Brain pericyte (primary cell): Measurements from ENCODE around the gene KCNE5.
"Not testable (repeated sequence)": the region's sequence is repeated elsewhere in the genome, so short reads cannot be mapped to it uniquely, and the experiment has no call there.

Experiments
- DNase-seq: peaks from one replicate; pipeline ENCODE4 v3.0.0-alpha.2; 2012; ENCODE audit warnings: low read depth, low spot score

Gene KCNE5, protein sequence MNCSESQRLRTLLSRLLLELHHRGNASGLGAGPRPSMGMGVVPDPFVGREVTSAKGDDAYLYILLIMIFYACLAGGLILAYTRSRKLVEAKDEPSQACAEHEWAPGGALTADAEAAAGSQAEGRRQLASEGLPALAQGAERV

DNA sequence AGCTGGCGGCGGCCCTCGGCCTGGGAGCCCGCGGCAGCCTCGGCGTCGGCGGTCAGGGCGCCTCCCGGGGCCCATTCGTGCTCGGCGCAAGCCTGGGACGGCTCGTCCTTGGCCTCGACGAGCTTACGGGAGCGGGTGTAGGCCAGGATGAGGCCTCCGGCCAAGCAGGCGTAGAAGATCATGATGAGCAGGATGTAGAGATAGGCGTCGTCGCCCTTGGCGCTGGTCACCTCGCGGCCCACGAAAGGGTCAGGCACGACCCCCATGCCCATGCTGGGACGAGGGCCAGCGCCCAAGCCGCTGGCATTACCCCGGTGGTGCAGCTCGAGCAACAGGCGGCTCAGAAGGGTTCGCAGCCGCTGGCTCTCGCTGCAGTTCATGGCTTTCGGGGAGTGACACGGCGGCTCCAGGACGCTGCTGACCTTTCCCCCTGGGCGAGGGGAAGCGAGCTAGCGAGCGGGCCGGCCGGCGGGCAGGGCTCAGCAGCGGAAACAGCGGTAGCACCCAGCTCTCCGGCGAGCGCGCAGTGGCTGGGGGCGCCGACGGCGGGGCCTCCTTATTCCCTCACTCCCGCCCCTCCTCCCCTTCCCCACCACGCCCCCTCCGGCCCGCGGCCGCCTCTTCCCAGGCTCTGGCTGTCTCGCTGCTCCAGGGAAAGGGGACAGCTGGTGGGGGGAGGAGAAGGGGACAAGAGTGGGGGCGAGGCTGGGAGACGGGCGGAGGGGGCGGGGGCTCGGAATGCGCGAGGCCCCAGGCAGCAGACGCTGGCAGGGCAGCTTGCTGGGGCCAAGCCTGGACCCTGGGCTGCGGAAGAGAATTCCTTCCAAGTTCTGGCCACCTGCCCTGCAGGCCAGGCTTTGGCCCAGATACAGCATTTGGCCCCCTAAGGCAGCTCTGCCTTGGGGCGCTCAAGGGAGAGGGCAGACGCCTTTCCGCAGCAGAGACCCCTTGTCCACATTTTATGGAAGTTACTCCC, at the start of gene KCNE5:
Gene KCNE5 (minus strand): TSS at position 532 of the 976 bp plus-strand sequence. CDS start 152 bp downstream, at position 380.
- DNase-seq, result no peak

DNA sequence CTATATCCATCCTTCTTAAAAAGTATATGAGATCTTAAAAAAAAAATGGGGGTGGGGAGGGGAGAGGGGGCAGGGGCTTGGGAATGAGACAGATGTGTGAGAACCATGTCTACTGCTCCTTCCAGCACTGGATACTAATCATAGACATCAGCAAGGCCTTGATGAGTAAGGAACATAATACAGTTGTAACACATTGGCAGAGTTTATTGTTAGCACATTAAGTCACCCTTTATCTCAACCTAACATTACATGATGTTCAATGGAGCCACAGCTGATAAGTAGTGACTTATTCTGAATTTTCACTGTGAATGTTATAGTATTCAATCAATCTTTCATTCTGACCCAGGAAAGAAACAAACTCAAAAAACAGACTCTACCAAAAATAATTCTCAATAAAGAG, 47.3 kb upstream of the KCNE5 start:
- DNase-seq, result no peak

DNA sequence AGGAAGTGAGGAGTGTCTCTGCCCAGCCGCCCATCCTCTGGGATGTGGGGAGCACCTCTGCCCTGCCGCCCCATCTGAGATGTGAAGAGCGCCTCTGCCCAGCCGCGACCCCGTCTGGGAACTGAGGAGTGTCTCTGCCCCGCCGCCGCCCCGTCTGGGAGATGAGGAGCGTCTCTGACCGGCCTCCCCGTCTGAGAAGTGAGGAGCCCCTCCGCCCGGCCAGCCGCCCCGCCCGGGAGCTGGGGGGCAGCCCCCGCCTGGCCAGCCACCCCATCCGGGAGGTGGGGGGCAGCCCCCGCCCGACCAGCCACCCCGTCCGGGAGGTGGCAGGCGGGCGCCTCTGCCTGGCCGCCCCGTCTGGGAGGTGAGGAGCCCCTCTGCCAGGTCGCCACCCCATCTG, 46.2 kb upstream of the KCNE5 start:
- not testable (repeated sequence) for DNase-seq

DNA sequence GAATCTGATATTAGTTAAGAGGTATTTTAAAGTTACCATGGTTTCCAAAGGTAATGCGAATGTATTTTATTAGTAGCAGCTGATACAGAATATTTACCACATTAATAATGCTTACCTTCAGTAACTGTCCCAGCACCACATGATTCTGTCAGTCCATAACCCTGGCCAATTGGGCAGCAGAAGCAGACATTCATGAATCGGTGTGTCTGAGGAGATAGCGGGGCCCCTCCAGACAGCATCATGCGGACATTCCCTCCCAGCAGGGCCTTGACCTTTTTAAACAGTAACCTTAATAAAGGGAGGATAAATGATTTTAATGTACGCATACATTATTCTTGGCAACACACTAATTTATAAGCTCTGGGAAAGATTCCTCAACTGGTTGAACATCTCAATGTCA, 43.0 kb upstream of the KCNE5 start:
- DNase-seq, result no peak

DNA sequence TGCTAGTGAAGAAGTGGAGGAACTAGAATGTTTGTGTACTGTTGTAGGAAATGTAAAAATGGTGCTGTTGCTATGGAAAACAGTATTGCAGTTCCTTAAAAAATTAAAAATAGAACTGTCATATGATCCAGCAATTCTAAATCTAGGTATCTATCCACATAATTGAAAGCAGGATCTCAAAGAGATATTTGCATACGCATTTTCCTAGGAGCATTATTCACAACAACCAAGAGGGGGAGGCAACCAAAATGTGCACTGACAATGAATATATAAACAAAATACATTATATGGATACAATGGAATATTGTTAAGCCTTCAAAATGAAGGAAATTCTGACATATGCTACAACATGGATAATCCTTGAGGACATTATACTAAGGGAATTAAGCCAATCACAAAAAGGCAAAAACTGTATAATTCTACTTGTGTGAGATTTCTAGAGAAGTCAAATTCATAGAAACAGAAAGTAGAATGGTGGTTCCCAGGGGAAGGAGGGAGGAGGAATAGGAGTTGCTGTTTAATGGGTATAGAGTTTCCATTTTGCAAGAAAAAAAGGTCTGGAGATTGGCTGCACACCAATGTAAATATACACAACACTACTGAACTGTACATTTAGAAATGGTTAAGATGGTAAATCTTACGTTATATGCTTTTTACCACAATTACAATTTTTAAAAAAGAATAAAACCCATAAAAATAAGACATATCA, 35.6 kb upstream of the KCNE5 start:
- DNase-seq, result peak; percentile 8

DNA sequence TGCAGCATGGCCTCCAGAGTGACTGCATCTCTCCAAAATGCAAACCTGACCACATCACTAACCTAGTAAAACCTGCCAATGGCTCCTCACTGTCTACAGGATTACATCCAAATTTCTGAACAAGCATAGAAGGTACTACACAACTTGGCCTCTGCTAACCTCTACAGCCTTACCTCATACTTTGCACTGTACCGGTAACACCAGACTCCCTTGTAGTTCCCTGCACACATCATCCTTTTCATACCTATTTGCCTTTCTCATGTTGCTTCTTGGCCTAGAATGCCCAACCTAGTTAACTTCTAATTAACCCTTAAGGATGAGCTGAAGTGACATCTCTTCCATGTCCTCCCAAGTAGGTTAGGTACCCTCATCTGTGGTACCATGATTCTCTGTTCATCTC, 33.4 kb upstream of the KCNE5 start:
- no peak for DNase-seq

DNA sequence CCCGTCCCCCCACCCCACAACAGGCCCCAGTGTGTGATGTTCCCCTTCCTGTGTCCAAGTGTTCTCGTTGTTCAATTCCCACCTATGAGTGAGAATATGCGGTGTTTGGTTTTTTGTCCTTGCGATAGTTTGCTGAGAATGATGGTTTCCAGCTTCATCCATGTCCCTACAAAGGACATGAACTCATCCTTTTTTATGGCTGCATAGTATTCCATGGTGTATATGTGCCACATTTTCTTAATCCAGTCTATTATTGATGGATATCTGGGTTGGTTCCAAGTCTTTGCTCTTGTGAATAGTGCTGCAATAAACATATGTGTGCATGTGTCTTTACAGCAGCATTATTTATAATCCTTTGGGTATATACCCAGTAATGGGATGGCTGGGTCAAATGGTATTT, 32.4 kb upstream of the KCNE5 start:
- DNase-seq, result not testable (repeated sequence)

DNA sequence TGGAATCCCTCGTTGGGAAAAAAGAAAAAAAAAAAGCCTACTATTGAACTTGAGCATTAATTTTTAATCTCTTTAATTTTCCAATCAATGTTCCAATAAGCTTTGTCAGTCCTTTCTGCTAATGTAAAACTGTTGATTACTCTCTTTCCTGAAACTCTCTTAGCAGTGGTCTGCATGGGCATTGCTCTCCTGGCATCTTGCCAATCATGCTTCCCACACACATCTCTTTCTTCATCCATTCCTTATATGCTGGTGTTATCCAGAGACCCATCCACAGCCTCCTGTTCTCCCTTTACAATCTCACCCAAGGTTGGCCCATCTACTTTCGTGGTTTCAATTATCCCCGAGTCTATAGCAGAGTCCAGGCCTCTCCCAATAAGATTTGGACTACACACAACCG, 31.8 kb upstream of the KCNE5 start:
- DNase-seq, result no peak

DNA sequence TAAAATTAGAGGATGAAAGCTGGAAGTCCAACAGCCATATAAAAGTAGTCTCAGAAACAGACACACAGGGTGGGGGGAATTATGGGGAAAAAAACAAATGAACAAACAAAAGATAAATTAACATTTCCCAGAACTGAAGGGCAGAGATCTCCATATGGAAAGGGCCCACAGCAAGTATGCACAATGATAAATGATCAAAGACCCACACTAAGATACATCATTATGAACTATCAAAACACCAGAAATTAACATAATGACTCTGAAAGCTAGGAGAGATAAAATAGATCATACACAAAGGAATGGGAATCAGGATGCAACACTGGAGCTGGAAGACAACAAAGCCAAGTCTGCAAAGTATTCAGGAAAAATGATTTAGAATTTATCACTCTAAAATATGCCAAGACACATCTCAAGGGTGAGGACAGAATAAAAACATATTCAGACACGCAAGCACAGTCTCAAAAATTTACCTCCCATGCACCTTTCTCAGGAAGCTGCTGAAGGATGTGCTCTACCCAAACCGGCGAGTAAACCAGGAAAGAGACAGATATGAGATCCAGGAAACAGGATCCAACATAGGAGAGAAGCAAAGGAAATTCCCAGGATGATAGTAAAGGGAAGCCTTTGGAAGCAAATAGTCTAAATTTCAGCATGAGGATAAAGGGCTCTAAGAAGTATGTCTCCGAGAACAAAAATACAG, 30.7 kb upstream of the KCNE5 start:
- DNase-seq, result no peak

DNA sequence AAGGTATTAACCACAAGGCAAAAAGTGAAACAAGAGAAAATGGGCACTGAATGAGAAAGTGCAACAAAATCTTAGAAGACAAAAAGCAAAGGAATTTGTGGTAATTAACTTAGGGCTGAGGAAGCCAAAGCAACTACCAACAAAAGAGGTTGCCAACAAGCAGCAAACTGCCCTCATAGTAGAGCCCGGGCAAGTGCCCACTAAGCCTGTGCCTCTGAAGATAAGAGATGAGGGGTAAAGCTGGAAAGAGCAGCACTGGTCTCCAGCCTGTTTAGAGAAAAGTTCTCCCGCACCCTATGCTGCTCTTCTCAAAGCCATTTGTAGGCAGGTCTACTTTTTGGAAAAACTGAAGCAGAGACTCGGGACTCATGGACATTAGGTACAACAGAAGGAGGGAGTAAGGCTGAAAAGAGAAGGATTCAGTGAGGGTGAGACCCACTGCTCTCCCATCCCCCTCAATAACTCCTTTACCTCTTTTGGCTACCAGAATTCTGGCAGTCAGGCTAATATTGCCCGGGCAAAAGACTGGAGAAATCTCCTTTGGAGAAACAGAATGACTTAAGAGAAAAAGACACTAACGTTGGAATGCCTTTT, 29.6 kb upstream of the KCNE5 start:
- no peak for DNase-seq

DNA sequence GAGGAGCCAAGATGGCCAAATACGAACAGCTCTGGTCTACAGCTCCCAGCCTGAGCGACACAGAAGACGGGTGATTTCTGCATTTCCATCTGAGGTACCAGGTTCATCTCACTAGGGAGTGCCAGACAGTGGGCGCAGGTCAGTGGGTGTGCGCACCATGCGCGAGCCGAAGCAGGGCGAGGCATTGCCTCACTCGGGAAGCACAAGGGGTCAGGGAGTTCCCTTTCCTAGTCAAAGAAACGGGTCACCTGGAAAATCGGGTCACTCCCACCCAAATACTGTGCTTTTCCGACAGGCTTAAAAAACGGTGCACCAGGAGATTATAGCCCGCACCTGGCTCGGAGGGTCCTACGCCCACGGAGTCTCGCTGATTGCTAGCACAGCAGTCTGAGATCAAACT, 19.7 kb upstream of the KCNE5 start:
- DNase-seq, result not testable (repeated sequence)

DNA sequence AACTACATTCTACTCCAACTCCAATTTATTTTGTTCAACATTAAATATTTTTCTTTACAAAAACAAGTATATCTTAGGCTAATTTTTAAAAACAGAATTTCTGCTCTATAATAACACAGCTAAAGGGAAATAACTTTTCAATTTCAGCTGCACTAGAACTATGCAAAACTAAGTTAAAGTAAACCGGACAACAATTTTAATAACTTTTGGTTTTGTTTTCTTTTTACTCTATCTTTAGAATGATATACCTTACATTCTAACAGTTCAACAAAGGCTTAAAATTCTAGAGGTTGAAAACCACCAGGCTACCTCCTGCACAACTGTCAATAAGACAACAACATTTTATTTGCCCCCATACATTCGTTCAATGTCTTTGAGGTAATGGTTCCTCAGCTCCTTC, 18.7 kb upstream of the KCNE5 start:
- no peak for DNase-seq

DNA sequence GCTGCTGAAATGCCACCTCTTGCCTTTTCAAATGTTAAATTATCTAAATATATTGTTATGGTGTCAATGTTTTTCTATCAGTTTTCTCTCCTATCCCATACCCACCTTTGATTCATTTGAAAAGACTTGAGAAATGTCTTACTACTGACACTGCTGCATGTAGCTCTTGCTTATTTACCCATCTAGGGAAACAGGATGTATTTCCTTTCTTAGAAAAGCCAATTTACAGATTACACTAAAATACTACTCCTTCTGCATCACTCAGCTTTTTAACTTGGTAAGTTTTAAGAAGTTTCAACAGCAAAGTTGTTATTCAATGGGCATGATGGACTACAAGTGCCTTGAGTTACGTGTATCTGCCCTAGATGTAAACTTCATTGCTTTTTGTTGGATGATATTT, 13.2 kb upstream of the KCNE5 start:
- no peak for DNase-seq

DNA sequence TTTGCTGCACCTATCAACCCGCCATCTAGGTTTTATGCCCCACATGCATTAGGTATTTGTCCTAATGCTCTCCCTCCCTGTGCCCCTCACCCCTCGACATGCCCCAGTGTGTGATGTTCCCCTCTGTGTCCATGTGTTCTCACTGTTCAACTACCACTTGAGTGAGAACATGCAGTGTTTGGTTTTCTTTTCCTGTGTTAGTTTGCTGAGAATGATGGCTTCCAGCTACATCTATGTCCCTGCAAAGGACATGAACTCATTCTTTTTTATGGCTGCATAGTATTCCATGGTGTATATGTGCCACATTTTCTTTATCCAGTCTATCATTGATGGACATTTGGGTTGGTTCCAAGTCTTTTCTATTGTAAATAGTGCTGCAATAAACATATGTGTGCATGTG, 12.5 kb upstream of the KCNE5 start:
- not testable (repeated sequence) for DNase-seq

DNA sequence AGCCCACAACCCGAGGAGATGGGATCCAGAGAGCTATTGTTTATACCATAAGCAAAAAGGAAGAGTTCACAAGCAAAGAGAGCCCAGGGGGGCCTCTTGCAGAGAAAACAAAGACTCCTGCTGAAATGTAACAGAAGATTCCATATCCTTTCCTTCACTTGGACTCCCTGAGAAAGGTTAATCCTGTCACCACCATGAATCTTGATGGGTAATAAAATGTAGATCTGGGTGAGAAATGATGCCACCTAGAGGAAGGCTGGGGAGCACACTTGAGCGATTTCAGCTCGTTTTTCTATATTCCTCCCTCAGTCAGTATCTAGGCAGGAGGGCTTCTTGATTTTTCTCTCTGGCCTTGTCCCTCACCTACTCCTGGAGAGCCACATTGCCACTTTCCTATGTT, 10.2 kb upstream of the KCNE5 start:
- peak; percentile 7 for DNase-seq

DNA sequence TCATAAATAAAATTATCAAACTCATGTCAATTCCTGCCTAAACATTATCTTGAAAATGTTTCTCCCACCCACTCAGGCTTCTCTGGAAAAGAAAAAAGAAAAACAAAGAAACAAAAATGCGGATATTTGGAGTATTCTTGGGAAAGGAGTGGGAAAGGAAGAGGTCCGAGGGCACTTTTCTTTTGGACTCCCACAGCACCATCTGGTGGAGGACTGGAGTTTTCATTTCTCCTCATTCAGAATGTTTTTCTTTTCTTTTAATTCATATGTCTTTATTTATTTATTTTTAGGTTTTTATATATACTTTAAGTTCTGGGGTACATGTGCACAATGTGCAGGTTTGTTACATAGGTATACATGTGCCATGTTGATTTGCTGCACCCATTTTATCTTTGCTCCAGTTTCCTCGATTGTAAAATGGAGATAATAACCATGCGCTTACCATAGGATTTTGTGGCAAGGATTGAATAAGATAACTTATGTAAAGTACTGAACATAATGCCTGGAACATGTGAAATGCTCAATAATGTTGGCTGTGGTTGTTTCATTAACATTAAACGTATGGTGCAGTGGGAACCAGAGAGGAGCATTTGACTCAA, 8.0 kb upstream of the KCNE5 start:
- DNase-seq, result no peak

DNA sequence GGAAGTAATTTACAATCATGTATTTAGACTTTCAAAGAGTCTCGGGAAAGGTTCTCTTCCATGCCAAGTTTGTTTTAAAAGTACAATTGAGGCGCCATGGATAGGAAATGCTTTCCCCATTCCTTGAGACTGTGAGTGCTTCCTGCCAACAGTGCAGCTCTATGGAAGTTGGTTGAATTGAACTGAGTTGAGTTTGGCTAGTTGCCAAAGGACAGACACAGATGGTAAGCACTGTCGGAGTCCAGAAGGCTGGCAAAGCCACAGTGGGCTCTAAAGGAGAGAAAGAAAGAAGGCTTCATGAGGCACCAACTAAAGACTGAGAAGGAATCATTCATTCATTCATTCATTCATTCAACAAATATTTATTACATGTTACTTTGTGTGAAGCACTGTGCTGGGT, 4.3 kb upstream of the KCNE5 start:
- peak; percentile 8 for DNase-seq

DNA sequence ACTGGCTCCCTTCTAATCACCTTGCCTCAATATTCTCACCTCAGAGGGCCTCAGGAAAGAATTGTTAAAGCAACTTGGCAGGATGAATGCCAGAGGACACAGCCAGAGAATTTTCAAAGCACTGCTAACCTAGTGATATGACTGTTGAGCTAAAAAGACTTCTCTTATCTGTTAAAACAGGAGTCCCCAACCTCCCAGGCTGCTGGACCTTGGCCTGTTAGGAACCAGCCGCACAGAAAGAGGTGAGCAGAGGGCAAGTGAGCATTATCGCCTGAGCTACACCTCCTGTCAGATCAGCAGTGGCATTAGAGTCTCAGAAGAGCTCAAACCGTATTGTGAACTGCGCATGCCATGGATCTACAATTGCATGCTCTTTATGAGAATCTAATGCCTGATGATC, 1.7 kb upstream of the KCNE5 start:
- no peak for DNase-seq

DNA sequence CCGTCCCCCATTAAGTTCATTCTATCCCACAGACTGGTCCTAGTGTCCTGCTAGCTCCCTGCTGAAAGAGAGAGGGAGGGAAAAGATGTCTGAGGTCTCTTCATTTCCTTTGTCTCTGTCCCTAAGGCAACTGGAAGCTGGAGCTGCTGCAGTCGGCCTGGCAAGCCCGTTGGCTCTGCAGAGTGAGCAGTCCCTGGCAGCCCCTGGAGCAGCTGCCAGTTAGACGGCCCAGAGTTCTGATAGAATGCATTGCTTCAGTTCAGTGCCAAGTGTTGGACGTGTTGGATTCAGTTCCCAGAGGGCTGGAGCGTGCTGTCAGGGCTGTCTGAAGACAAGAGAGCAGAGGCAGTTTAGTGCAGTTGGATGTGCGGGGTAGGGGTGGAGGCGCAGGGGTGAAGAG, 975 bp downstream of the KCNE5 start:
- DNase-seq, result no peak

DNA sequence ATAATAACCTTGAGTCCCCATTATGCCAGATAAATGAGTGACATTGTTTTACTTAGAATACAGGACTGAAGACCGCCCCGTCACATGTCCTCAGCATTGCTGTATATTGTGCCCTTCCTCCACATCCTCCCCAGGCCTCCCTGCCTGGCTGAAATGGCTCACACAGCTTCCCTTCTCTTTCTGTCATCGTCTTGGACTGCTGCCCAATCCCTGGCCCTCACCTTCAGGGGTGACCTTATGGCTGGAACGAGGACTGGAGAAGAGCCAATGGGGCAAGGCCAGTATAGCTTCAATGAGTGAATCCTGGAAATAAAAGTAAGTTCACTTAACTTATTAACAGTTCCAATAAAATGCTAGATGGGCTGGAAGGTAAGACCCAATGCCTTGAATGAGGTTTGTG, 2.7 kb downstream of the KCNE5 start:
- no peak for DNase-seq

DNA sequence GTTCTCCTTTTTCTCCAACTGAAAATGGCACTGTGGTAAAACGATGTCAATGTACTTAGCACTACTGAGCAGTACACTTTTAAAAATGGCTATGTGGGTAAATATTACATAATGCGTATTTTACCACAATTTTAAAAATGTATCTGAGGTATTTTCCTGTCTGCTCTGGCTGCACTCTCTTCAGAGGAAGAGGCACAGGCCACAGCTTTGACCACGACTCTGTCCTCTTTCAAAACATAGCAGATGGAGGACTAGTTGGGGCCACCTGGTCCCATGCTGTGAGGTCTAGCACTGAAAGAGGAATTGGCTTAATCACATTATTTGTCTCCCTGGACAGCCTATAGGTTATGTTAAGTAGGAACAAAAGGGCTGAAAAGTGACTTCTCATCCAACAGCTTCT, 5.2 kb downstream of the KCNE5 start:
- no peak for DNase-seq
